PFSK-1 (cell line): ENCODE results near the gene RAPGEF2.

Source experiments
- POLR2AphosphoS5 ChIP-seq: IDR thresholded peaks from 2 replicates; pipeline ENCODE4 v1.6.1; 2012; ENCODE audit warnings: low read depth, mild to moderate bottlenecking, control low read depth, low read length, moderate library complexity
- SIN3A ChIP-seq: IDR thresholded peaks from 2 replicates; pipeline ENCODE4 v1.6.1; 2012; ENCODE audit warnings: mild to moderate bottlenecking, low read length, moderate library complexity, borderline replicate concordance; ENCODE audit not compliant: insufficient read depth

GRCh38 chr4:159296061-159296460, 193.2 kb downstream of the RAPGEF2 start:
- TF ChIP-seq POLR2AphosphoS5 (no peak), SIN3A (no peak)
